HG03103 (cell line): ENCODE results near the gene EMB.
A peak's percentile ranks its signal among the peaks of the same experiment; 100 is the strongest.
"Not testable (repeated sequence)": the region's sequence is repeated elsewhere in the genome, so short reads cannot be mapped to it uniquely, and the experiment has no call there.

Source experiments
- ATAC-seq: cut with Tn5 transposase; IDR thresholded peaks from one replicate; pipeline ENCODE4 v1.9.1; 2021; ENCODE audit warnings: low read depth; ENCODE audit not compliant: unreplicated experiment

EMB gene, protein sequence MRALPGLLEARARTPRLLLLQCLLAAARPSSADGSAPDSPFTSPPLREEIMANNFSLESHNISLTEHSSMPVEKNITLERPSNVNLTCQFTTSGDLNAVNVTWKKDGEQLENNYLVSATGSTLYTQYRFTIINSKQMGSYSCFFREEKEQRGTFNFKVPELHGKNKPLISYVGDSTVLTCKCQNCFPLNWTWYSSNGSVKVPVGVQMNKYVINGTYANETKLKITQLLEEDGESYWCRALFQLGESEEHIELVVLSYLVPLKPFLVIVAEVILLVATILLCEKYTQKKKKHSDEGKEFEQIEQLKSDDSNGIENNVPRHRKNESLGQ

DNA sequence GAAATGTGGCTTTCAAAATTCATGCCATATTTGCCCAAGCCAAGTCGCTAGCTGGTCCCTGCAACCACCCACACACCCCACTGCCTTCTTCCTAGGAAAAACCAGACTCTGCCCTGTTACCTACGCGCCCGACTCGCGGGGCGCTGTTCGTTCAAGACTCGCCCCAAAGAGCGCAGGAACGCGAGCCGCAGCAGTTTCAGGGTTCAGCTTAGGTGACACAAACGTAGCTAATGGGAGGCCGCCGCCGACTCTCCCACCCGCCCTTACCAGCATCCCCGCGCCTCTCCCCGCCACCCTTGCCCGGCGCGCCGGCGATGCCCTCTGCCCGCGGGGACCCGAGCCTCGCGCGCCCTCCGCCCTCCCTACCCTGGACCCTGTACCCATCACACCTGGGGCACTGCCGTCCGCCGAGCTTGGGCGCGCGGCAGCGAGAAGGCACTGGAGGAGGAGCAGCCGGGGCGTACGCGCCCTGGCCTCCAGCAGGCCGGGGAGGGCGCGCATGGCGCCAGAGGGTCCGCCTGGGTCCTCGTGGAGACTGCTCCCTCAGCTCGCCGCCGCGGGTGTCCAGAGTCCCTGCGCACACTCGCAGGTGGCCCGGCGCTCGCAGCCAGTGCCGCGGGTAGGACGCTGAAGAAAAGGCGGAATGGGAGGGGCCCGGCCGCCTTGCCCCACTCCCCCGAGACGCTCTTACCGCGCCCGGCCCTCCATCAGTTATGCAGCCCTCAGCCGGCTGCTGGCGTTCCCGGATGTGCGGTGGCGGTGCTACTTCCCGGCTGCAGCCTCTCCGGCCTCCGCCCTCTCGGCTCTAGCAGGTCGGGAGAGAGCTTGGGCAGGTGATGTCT lies at the start of gene EMB:
TSS of gene EMB (minus strand) at position 638 of the 842 bp plus-strand sequence. CDS start at position 501, 137 bp downstream.
- peak; percentile 48 for ATAC-seq

DNA sequence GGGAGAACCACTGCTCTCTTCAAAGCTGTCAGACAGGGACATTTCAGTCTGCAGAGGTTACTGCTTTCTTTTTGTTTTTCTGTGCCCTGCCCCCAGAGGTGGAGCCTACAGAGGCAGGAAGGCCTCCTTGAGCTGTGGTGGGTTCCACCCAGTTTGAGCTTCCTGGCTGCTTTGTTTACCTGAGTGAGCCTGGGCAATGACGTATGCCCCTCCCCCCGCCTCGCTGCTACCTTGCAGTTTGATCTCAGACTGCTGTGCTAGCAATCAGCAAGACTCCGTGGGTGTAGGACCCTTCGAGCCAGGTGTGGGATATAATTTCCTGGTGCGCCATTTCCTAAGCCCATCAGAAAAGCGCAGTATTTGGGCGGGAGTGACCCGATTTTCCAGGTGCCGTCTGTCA lies 48.4 kb upstream of the EMB start:
- ATAC-seq, result not testable (repeated sequence)

DNA sequence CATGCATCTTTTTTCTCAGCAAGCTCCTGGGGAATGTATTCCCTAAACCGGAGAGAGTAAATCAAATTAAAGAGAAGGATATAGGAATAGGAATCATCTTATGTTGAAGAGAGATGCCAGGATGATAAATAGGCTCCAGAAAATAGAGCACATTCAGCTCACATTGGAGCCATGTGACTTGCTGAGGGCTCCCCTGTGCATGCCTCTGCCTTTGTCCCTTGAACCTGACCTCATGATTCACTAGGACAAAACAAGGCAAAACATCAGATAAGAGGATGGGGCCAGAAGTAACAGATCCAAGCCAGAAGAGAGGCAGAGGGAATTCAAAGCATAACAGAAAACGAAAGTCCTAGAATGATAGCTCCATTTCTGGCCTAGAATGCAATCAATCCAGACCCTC lies 37.7 kb upstream of the EMB start:
- ATAC-seq, result not testable (repeated sequence)

DNA sequence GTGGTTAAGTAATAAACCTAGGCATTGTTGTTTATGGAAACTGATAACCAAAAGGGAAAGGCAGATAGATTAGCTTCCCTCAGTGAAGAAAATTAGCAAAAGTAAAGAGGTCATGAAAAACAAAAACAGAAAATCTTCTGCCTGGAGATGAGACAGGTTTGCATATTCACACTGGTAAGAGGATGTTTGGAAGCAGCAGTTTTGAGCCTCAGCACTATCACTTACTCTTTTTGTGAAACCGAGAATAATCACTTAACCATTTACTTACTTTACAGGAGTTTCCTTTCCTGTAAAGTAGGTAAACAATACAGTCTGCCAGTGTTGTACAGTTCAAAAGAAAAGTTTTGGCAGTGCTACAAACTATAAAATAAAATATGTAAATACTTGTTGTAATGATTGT lies 35.5 kb upstream of the EMB start:
- ATAC-seq, result peak; percentile 92

DNA sequence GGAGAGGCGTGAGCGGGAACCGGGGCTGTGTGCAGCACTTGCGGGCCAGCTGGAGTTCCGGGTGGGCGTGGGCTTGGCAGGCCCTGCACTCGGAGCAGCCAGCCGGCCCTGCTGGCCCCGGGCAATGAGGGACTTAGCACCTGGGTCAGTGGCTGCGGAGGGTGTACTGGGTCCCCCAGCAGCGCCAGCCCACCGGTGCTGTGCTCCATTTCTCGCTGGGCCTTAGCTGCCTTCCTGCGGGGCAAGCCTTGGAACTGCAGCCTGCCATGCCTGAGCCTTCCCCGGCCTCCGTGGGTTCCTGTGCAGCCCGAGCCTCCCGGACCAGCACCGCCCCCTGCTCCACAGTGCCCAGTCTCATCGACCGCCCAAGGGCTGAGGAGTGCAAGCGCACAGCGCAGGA lies 23.9 kb upstream of the EMB start:
- ATAC-seq, result not testable (repeated sequence)

DNA sequence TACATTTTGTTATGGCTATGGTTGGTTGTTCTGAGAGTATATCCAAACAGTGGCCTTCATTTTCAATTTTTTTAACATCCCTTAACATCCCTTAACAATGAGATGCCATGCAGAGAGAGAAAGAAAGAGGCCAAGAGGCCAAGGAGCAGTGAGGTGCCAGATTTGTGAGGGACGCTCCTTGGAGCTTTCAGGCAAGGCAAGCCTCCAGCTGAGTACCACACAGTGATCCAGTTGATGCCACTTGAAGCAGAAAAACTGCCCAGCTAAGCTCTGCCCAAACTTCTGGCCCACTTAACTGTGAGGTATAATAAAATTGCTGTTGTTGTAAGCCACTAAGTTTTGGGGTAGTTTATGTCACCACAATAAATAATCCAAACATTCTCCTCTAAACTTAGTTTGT lies 22.6 kb upstream of the EMB start:
- ATAC-seq, result no peak

DNA sequence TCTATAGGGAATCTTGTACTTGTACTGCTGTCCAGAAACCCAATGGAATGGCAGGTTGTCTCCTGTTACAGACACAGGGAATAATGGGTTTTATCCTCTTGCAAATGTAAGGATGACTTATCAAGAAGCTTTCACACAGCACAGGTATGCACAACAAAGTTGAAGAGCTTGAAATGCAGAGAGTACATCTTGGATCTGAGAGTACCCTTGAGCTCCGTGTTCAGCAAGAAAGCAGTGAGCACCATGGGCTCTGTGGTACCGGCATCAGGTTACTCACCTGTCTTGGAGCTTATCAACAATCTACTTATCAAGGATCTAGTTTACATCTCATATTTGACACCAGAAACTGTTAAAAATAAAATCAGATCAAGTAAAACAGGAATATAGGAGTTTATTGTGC lies 22.0 kb upstream of the EMB start:
- no peak for ATAC-seq

DNA sequence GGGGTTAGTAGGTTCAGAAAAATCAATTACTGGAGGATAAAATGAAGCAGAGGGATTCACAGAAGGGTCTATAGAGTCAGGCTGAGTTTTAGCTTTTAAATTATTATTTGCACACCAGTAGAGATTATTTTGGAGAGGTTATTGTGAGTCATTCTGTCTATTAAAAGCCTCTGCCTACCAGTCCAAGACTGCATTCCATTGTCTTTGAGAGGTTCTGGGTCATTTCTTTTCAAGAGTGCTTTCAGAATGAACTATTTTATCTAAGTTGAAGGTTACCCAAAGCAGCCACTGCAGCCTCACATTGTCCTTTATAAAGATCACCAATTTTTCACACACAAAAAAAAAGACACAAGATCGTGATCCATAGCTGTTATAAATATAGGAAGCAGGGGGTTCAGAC lies 21.5 kb upstream of the EMB start:
- not testable (repeated sequence) for ATAC-seq

DNA sequence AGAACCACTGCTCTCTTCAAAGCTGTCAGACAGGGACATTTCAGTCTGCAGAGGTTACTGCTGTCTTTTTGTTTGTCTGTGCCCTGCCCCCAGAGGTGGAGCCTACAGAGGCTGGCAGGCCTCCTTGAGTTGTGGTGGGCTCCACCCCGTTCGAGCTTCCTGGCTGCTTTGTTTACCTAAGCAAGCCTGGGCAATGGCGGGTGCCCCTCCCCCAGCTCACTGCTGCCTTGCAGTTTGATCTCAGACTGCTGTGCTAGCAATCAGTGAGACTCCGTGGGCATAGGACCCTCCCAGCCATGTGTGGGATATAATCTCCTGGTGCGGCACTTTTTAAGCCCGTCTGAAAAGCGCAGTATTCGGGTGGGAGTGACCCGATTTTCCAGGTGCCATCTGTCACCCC lies 17.3 kb upstream of the EMB start:
- not testable (repeated sequence) for ATAC-seq

DNA sequence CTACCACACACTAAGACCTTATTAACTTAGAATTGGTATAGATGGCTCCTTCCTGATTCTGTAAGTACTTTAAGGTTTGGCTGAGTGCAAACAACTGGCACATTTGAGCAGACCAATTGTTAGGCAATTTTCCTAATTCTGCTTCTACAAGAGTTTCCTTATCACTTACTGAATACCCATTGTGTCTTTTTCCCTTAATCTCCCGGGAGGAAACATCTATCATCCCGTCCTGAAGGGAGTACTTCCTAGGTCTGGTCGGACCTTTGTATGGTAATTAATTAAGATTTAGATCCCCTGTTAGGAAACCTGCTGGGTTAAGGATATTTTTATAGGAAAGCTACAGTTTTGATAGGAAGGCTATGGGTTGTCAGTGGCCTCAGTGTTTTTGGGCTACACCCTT lies 8.2 kb upstream of the EMB start:
- ATAC-seq, result not testable (repeated sequence)

DNA sequence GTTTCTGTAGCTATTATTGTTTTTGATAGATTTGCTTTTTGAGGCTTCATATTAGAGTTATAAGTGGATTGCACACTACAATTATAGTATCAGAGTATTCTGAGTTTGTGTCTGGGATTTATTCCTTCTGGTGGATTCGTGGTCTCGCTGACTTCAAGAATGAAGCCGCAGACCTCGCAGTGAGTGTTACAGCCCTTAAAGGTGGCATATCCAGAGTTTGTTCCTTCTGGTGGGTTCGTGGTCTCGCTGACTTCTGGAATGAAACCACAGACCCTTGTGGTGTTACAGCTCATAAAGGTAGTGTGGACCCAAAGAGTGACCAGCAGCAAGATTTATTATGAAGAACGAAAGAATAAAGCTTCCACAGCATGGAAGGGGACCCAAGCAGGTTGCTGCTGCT lies 6.9 kb upstream of the EMB start:
- no peak for ATAC-seq

DNA sequence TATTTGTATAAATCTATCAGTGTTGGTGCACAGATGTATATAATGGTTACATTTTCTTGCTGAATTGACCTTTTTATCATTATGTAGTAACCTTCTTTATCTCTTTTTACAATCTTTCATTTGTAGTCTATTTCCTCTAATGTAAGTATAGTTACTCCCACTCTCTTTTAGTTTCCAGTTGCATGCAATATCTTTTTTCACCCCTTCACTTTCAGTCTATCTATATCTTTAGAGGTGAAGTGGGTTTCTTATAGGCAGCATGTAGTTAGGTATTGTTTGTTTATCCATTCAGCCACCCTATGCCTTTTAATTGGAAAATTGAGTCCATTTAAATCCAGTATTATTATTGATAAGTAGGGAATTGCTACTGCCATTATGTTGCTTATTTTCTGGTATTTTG lies 6.1 kb upstream of the EMB start:
- ATAC-seq, result no peak

DNA sequence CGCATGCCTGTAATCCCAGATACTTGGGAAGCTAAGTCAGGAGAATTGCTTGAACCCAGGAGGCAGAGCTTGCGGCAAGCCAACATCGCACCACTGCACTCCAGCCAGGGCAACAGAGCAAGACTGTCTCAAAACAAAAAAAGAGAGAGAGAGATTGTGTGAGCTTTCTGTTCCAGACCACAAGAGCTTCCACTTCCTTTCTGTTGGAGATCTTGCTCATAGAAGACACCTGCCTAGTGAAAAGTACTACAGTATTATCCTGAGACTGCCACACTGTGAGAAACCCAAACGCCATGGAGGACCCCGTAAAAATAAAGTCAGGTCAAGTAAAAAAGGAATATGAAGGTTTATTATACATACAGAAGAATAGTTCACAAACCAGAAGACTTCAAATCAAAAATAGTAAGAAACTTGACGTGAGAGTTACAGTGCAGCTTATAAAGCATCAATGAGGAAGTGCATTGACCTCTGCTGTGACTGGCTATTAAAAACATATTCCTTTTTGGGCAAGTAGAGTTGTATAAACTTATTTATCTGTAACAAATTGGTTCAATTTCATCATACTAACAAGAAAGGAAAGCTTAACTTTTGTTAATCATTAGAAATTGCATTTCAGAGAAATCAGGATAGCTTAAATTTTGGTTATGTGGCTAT lies 4.3 kb upstream of the EMB start:
- ATAC-seq, result peak; percentile 72

DNA sequence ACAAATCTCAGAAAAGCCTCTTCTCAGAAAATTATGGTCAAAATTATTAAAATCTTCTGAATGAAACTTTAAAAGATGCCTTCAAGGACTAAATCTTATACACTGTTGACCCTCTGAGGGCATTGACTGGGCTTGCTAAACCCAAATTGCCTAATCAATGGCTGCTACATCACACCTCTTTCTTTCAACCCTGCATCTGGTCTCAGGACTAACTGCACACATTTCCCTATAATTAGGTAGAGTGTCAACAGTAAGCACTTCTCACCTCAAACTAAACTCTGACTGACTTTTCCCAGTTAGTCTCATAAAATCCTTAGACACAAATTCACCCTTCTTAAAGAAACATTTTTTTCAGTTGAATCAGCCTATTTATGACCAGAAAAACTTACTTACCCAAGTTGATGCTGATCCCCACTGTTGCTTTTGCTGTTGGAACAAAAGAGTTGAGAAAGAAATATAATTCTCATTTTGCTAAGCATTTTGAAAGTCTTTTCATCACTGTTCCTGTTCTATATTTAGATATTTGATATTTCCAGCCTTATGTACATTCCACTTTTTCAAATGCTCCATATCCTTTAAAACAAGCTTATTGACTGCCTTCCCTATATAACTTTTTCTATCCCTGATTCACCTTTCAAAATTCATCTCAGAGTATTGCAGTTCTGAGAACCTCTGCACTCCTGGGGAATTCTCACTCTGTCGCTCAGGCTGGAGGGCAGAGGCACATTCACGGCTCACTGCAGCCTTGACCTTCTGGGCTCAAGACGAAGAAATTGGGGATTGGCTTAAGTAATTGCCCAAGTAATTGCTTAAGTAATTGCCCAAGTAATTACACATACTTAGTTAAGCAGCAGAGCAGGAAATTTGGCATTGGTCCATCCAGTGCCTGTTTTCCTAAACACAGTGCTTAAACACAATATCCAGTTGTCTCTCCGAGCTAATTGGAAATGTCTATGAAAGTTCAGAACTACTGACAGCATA lies 1.8 kb upstream of the EMB start:
- not testable (repeated sequence) for ATAC-seq

DNA sequence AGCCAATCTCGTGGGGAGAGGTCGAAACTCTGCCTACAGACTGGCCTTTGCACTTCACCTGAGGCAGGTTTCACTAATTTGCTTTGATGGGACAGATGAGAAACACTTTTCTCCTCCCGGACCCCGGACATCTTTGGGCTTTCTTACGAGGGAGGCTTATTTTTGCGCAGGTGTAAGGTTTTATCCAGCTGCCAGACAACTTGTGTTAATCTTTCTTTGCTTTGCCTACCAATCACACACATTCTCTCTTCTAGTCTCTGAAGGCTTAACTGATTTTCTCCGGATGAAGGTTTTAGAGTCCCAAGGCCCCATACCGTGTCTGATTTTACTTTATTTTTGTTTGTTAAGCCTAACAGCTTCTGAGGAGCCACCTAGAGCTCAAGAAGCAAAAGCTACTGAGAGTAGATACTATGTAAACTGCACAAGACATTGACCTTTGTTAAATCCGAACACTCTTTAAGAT lies 436 bp upstream of the EMB start:
- no peak for ATAC-seq

DNA sequence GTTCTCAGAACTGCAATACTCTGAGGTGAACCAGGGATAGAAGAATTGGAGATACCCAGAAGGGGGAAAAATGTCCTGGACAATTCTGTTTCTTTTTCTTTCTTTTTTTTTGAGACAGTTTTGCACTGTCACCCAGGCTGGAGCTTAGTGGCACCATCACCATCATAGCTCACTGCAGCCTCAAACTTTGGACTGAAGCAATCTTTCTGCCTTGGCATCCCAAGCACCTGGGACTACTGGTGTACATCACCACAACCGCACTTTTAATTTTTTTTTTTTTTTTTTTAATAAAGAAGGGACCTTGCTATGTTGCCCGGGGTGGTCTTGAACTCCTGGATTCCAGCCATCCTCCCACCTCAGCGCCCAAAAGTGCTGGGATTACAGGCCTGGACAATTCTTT lies 1.9 kb downstream of the EMB start:
- no peak for ATAC-seq

DNA sequence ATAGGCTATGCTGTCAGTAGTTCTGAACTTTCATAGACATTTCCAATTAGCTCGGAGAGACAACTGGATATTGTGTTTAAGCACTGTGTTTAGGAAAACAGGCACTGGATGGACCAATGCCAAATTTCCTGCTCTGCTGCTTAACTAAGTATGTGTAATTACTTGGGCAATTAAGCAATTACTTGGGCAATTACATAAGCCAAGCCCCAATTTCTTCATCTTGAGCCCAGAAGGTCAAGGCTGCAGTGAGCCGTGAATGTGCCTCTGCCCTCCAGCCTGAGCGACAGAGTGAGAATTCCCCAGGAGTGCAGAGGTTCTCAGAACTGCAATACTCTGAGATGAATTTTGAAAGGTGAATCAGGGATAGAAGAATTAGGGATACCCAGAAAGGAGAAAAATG lies 3.0 kb downstream of the EMB start:
- not testable (repeated sequence) for ATAC-seq

DNA sequence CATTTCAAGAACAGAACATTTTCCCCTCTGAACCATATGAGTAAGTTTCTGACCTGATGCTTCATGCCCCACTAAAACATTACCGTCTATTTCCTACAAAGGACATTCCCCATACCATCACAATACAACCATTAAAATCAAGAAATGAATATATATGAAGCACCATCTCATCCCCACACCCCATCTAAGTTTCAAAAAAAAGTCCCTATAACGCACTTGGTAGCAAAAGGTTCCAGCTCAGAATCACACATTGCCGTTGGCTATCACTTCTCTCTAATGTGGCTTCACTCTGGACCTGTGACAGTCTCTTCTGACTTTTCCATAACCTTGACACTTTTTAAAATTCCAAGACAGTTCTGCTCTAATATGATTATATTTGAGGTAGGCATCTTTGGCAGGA lies 5.9 kb downstream of the EMB start:
- ATAC-seq, result no peak

DNA sequence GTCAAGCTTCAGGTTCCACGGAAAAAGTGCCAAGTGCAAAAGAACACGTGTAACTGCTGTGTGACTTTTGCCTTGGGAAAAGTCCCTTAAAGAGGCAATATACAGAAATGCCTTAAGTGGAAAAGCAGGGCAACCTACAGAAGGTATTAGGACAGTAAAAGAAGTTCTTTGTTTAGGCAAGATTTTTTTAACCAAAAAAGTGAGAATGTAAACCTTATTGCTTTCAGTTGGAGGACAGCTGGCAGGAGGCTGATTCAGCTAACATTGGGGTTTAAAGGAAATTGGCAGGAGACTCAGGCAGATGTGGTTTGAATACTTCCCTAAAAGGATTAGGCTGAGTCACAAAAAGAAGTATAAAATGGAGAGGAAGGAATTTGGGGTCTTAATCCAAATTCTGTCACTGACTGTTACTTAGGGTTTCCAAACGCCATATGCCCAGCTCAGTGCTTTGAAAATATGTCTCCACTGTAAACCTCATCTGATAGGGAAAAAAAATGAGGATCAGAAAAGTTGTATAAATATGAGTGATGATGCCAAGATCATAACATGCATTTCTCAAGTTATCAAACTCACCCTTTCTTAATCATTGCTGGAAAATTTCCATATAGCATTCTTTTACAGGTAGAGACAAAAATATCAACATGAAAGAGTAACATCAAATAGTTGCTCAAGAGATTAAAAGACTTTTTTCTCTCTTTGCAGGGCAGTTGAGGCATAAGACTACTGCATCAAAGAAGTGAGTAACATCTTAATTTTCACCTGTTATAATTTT lies 9.8 kb downstream of the EMB start:
- ATAC-seq, result not testable (repeated sequence)
